K562 (cell line): ENCODE results near the gene ACTR5. TPM values are rescaled to one million over a fixed set of nuclear protein-coding genes. Genes with fewer than 3 reads are reported as not detected.
A peak's percentile ranks its signal among the peaks of the same experiment; 100 is the strongest.

Experiments
- ETS1 ChIP-seq: conservative IDR thresholded peaks from 2 replicates; pipeline ENCODE4 v1.6.1; 2011; ENCODE audit warnings: low read depth, mild to moderate bottlenecking, low read length; ENCODE audit not compliant: control insufficient read depth
- HIVEP1 ChIP-seq: fragments of 250-450 bp; sonication (Bioruptor Pico); IDR thresholded peaks from 2 replicates; pipeline ENCODE4 v1.4.0; 2020; ENCODE audit warnings: mild to moderate bottlenecking
- KLF13 ChIP-seq: fragments of 450-650 bp; IDR thresholded peaks from 2 replicates; pipeline ENCODE4 v1.6.1; 2016; ENCODE audit warnings: missing genetic modification characterization, low read depth, mild to moderate bottlenecking, missing compliant biosample characterization, moderate library complexity, borderline replicate concordance
- NR2C1 ChIP-seq, 2 experiments: fragments of 450-650 bp; IDR thresholded peaks; 2 replicates each; pipeline ENCODE4 v1.6.1; 2017; ENCODE audit warnings: mild to moderate bottlenecking in 2 of 2, antibody characterized with exemption in 1 of 2, inconsistent platforms in 1 of 2, missing compliant biosample characterization in 1 of 2, missing genetic modification characterization in 1 of 2
- POLR3A ChIP-seq: IDR thresholded peaks from 2 replicates; pipeline ENCODE4 v1.6.1; 2011; ENCODE audit warnings: borderline replicate concordance, mild to moderate bottlenecking, moderate library complexity; ENCODE audit not compliant: insufficient read length, insufficient read depth; ENCODE audit errors: extremely low read depth
- PTRF ChIP-seq: fragments of 450-650 bp; IDR thresholded peaks from 2 replicates; pipeline ENCODE4 v1.6.1; 2016; ENCODE audit warnings: mild to moderate bottlenecking, missing genetic modification characterization, missing compliant biosample characterization
- SP1 ChIP-seq: sonication (generic); formaldehyde crosslinking; IDR thresholded peaks from 2 replicates; pipeline ENCODE4 v1.8.1; 2022; ENCODE audit warnings: mild to moderate bottlenecking, missing genetic modification reagents
- TFE3 ChIP-seq: fragments of 450-650 bp; formaldehyde crosslinking; IDR thresholded peaks from 2 replicates; pipeline ENCODE4 v1.4.0; 2020; ENCODE audit warnings: mild to moderate bottlenecking, mixed read lengths
- THRA ChIP-seq: fragments of 450-650 bp; IDR thresholded peaks from 2 replicates; pipeline ENCODE4 v1.6.1; 2017; ENCODE audit warnings: mild to moderate bottlenecking, moderate library complexity
- ZKSCAN1 ChIP-seq: fragments of 150-350 bp; IDR thresholded peaks from 2 replicates; pipeline ENCODE4 v1.6.1; 2016; ENCODE audit warnings: low read depth, low read length
- ZNF551 ChIP-seq: fragments of 250-450 bp; sonication (Bioruptor Pico); IDR thresholded peaks from 2 replicates; pipeline ENCODE4 v1.5.0; 2021; ENCODE audit warnings: mild to moderate bottlenecking, moderate library complexity
- polyA plus RNA-seq, 8 experiments: library from polyadenylated mRNA; depleted of rRNA in 4 of 8; stranded (reverse) in 5 of 8; unstranded in 3 of 8; fragments of >200 nt; fragmentation: Nextera tagmentation in 2 of 8; fragmentation: Illumina TruSeq in 1 of 8; extraction: Ambion mirVana in 2 of 8; extraction: Trizol in 1 of 8; gene quantifications; 2 replicates each; pipeline versions ENCODE4 v1.2.1 to v1.2.3, GENCODE V29; 2011 to 2014; ENCODE audit warnings: inconsistent platforms in 1 of 8, missing spikeins in 1 of 8
- total RNA-seq, 7 experiments: library from RNA; depleted of rRNA in 6 of 7; stranded (reverse); fragments of >200 nt in 6 of 7; fragmentation: Illumina TruSeq in 2 of 7; extraction: Trizol in 2 of 7; gene quantifications; 2 replicates each; pipeline versions ENCODE4 v1.2.1 to v1.2.3, GENCODE V29; 2011 to 2021; ENCODE audit warnings: low replicate concordance in 1 of 7
- TF ChIP-seq, protein P1 (sequence below): fragments of 450-650 bp; formaldehyde crosslinking; IDR thresholded peaks from 2 replicates; pipeline ENCODE4 v1.4.0; 2020; ENCODE audit warnings: mild to moderate bottlenecking, moderate library complexity
- TF ChIP-seq, protein P2 (sequence below), 2 experiments: fragments of 450-650 bp; IDR thresholded peaks; 2 replicates each; pipeline ENCODE4 v1.6.1; 2018; ENCODE audit warnings: mild to moderate bottlenecking in 2 of 2, low read depth in 1 of 2; ENCODE audit not compliant: partially characterized antibody in 2 of 2

ACTR5 gene
- total and polyA plus RNA-seq, 9 of the 15 experiments (the other 6 are each of a cell fraction or from before 2014, with no cell fraction given) = 0.93 to 18.8 (median 12.9) TPM

DNA sequence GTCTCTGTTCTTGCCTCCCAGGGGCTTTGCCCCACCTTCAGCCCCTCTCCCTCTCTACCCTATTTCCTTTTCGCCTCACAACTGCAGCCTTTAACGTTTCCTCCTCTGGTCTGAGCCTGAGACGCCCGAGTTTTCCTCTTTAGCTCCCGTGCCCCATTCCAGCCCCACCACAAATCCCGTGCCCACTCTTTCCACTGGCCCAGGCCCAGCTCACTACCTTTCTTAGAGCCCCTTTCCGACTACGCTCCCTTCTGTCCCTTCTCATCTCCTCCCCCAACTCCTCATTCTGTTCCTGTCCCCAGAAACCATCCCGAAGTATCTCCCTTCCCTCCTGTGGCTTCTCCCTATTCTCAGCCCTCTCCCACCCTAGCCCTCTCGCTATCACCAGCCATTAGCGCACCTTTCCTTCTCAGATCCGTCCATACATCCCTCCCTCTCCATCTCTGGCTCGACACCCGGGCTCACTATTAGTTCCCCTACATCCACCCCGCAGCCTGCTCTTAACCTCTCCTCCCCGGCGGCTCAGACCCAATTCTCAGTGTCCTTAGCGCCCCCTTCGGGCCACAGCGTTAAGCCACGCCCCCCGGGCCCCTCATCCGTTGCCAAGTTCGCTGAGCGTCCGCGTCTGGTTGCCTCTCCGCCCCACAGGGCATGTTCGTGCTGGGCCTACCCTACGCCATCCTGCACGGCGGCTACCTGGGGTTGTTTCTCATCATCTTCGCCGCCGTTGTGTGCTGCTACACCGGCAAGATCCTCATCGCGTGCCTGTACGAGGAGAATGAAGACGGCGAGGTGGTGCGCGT is 21.3 kb upstream of the ACTR5 start (continued):
- TF ChIP-seq, protein P1, sequence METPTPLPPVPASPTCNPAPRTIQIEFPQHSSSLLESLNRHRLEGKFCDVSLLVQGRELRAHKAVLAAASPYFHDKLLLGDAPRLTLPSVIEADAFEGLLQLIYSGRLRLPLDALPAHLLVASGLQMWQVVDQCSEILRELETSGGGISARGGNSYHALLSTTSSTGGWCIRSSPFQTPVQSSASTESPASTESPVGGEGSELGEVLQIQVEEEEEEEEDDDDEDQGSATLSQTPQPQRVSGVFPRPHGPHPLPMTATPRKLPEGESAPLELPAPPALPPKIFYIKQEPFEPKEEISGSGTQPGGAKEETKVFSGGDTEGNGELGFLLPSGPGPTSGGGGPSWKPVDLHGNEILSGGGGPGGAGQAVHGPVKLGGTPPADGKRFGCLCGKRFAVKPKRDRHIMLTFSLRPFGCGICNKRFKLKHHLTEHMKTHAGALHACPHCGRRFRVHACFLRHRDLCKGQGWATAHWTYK (CRISPR knock-in tag) = no peak
- TF ChIP-seq ETS1 (no peak), KLF13 (peak; percentile 53; the same call in 1 of the 2 replicates), NR2C1 (IDR thresholded peaks at IDR 0.05) (no peak), NR2C1 (tag; IDR thresholded peaks at IDR 0.05) (no peak), HIVEP1 (no peak), POLR3A (no peak), PTRF (tag) (no peak), TFE3 (CRISPR knock-in tag) (no peak), ZKSCAN1 (no peak), THRA (no peak), ZNF551 (CRISPR knock-in tag) (no peak), SP1 (CRISPR knock-in tag) (peak; percentile 76)
- TF ChIP-seq, protein P2, sequence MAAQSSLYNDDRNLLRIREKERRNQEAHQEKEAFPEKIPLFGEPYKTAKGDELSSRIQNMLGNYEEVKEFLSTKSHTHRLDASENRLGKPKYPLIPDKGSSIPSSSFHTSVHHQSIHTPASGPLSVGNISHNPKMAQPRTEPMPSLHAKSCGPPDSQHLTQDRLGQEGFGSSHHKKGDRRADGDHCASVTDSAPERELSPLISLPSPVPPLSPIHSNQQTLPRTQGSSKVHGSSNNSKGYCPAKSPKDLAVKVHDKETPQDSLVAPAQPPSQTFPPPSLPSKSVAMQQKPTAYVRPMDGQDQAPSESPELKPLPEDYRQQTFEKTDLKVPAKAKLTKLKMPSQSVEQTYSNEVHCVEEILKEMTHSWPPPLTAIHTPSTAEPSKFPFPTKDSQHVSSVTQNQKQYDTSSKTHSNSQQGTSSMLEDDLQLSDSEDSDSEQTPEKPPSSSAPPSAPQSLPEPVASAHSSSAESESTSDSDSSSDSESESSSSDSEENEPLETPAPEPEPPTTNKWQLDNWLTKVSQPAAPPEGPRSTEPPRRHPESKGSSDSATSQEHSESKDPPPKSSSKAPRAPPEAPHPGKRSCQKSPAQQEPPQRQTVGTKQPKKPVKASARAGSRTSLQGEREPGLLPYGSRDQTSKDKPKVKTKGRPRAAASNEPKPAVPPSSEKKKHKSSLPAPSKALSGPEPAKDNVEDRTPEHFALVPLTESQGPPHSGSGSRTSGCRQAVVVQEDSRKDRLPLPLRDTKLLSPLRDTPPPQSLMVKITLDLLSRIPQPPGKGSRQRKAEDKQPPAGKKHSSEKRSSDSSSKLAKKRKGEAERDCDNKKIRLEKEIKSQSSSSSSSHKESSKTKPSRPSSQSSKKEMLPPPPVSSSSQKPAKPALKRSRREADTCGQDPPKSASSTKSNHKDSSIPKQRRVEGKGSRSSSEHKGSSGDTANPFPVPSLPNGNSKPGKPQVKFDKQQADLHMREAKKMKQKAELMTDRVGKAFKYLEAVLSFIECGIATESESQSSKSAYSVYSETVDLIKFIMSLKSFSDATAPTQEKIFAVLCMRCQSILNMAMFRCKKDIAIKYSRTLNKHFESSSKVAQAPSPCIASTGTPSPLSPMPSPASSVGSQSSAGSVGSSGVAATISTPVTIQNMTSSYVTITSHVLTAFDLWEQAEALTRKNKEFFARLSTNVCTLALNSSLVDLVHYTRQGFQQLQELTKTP (IDR thresholded peaks at IDR 0.05; ENCODE audit: low read depth in 1 of 2, partially characterized antibody in 2 of 2) = no peak
